Endothelial cell of umbilical vein (primary cell): ENCODE measurements around the gene INTS2. TPM values are rescaled to one million over a fixed set of nuclear protein-coding genes. Genes with fewer than 3 reads are reported as not detected.

ENCODE experiments used
- BruUV-seq: library from RNA; stranded (reverse); fragments of 400-500 nt; replicated peaks from 2 replicates; lab custom pipeline; 2021; lab: Mats Ljungman, UMichigan
- CTCF ChIA-PET: fragments of 300-600, 350-600 bp; sonication (Branson Sonifier 250); formaldehyde crosslinking; loops from one replicate; lab custom pipeline; 2021; ENCODE audit warnings: antibody characterized with exemption, inconsistent platforms; lab: Charles Lee
- POLR2A ChIA-PET: fragments of 300-600, 350-600 bp; sonication (Branson Sonifier 250); formaldehyde crosslinking; loops from one replicate; lab custom pipeline; 2021; ENCODE audit warnings: antibody characterized with exemption, inconsistent platforms; lab: Charles Lee
- DNase-seq: peaks from one replicate; pipeline ENCODE4 v3.0.0-alpha.2; 2011; ENCODE audit warnings: low read depth, low spot score
- FAIRE-seq: peaks from 2 replicates; lab custom pipeline; 2011; peaks lifted over from hg19 to GRCh38; lab: Jason Lieb, UNC
- H2AFZ ChIP-seq: 2 replicates; pipeline ENCODE4 v1.6.0; 2012; ENCODE audit warnings: low read depth, low read length, control low read depth, inconsistent platforms
- H3K27ac ChIP-seq: 2 replicates; pipeline ENCODE4 v1.5.1; 2011; ENCODE audit warnings: low read depth, mild to moderate bottlenecking, control low read depth, low read length, moderate library complexity; ENCODE audit not compliant: insufficient read depth
- H3K27me3 ChIP-seq, 2 experiments: 2 replicates each; pipeline versions ENCODE4 v1.6.0 to v1.6.1; 2011; ENCODE audit warnings: low read length in 2 of 2, mixed read lengths in 1 of 2; ENCODE audit not compliant: control insufficient read depth in 2 of 2, insufficient read depth in 2 of 2
- H3K36me3 ChIP-seq, 2 experiments: 2 replicates in 1 of 2; 3 replicates in 1 of 2; pipeline ENCODE4 v1.5.1; 2011; ENCODE audit warnings: low read length in 2 of 2, mild to moderate bottlenecking in 1 of 2, moderate library complexity in 1 of 2; ENCODE audit not compliant: control insufficient read depth in 2 of 2, insufficient read depth in 2 of 2; ENCODE audit errors: extremely low read depth in 1 of 2
- H3K4me1 ChIP-seq: 3 replicates; pipeline ENCODE4 v1.5.1; 2011; ENCODE audit warnings: mild to moderate bottlenecking, low read length; ENCODE audit not compliant: control insufficient read depth, insufficient read depth; ENCODE audit errors: extremely low read depth
- H3K4me2 ChIP-seq: 2 replicates; pipeline ENCODE4 v1.6.1; 2011; ENCODE audit warnings: low read length, control low read depth, mixed read lengths; ENCODE audit not compliant: insufficient read depth
- H3K4me3 ChIP-seq, 3 experiments: fragments of 200-600 bp in 1 of 3; sonication (generic), shearing (Covaris generic) in 1 of 3; replicated peaks in 1 of 3; 2 replicates each; pipeline ENCODE4 v1.5.1; 2011 to 2016; ENCODE audit warnings: control low read depth in 3 of 3, low read length in 3 of 3, mild to moderate bottlenecking in 2 of 3, inconsistent platforms in 1 of 3, low read depth in 1 of 3, moderate library complexity in 1 of 3; ENCODE audit not compliant: insufficient read depth in 1 of 3
- H3K79me2 ChIP-seq: 2 replicates; pipeline ENCODE4 v1.6.0; 2012; ENCODE audit warnings: low read length, inconsistent platforms; ENCODE audit not compliant: control insufficient read depth, insufficient read depth
- H3K9ac ChIP-seq: replicated peaks from 2 replicates; pipeline ENCODE3; 2011; ENCODE audit warnings: low read length, control low read depth; ENCODE audit not compliant: insufficient read depth; ENCODE audit errors: extremely low read depth
- H3K9me1 ChIP-seq: replicated peaks from 3 replicates; pipeline ENCODE4 v1.6.0; 2011; ENCODE audit warnings: mild to moderate bottlenecking, low read length; ENCODE audit not compliant: control insufficient read depth, insufficient read depth; ENCODE audit errors: extremely low read depth
- H3K9me3 ChIP-seq: replicated peaks from 2 replicates; pipeline ENCODE4 v1.5.1; 2012; ENCODE audit warnings: low read length, inconsistent platforms; ENCODE audit not compliant: control insufficient read depth, insufficient read depth
- H4K20me1 ChIP-seq: replicated peaks from 2 replicates; pipeline ENCODE3; 2011; ENCODE audit warnings: mild to moderate bottlenecking, low read length; ENCODE audit not compliant: control insufficient read depth, insufficient read depth; ENCODE audit errors: extremely low read depth
- EZH2 ChIP-seq: IDR thresholded peaks from 2 replicates; pipeline ENCODE4 v1.6.1; 2012; ENCODE audit warnings: borderline replicate concordance, low read depth, mild to moderate bottlenecking, moderate library complexity, low read length, inconsistent platforms; ENCODE audit not compliant: severe bottlenecking
- FOS ChIP-seq: IDR thresholded peaks from 2 replicates; pipeline ENCODE4 v1.6.1; 2011; ENCODE audit warnings: mild to moderate bottlenecking, low read length, moderate library complexity, borderline replicate concordance; ENCODE audit not compliant: insufficient read depth
- GATA2 ChIP-seq: IDR thresholded peaks from 2 replicates; pipeline ENCODE4 v1.7.0; 2011; ENCODE audit warnings: low read depth, mild to moderate bottlenecking, moderate library complexity, mixed read lengths, low read length; ENCODE audit not compliant: insufficient read length, insufficient read depth
- JUN ChIP-seq: IDR thresholded peaks from 2 replicates; pipeline ENCODE4 v1.6.1; 2011; ENCODE audit warnings: borderline replicate concordance, low read depth; ENCODE audit not compliant: insufficient read length, insufficient read depth
- MYC ChIP-seq: IDR thresholded peaks from one replicate; pipeline ENCODE4 v1.6.1; 2011; ENCODE audit warnings: mild to moderate bottlenecking, low read depth, low read length
- POLR2A ChIP-seq: IDR thresholded peaks from 2 replicates; pipeline ENCODE4 v1.6.1; 2012; ENCODE audit warnings: low read depth, mild to moderate bottlenecking, control low read depth, low read length
- POLR2AphosphoS5 ChIP-seq: IDR thresholded peaks from 2 replicates; pipeline ENCODE4 v1.6.1; 2012; ENCODE audit warnings: low read depth, mild to moderate bottlenecking, control low read depth, low read length, moderate library complexity; ENCODE audit not compliant: insufficient read depth
- dilution Hi-C: fragments of 300-500 bp; cut with MboI; formaldehyde crosslinking; loops from one replicate; pipeline ENCODE4 v1.15.0; 2019; ENCODE audit warnings: low sequenced_read_pairs; ENCODE audit not compliant: extremely low pct_ligation_motif_present
- intact Hi-C: fragments of 100-400 bp; cut with micrococcal nuclease; formaldehyde crosslinking; loops from one replicate; pipeline ENCODE4 v1.10.0; 2022
- polyA plus RNA-seq, 4 experiments: library from polyadenylated mRNA; depleted of rRNA in 3 of 4; stranded (reverse) in 3 of 4; unstranded in 1 of 4; fragments of >200 nt; gene quantifications; 2 replicates each; pipeline versions ENCODE4 v1.2.1 to v1.2.3, GENCODE V29; 2011 to 2012; ENCODE audit warnings: missing spikeins in 1 of 4
- total RNA-seq: library from RNA; stranded (reverse); gene quantifications from 2 replicates; pipeline ENCODE4 v1.2.3, GENCODE V29; 2021
- TF ChIP-seq, protein P1 (sequence below), 2 donors: IDR thresholded peaks; 1 replicate in 1 of 2; 2 replicates in 1 of 2; pipeline ENCODE4 v1.5.1; 2011; ENCODE audit warnings: low read length in 2 of 2, mild to moderate bottlenecking in 2 of 2, moderate library complexity in 2 of 2, control low read depth in 1 of 2, inconsistent platforms in 1 of 2, low read depth in 1 of 2; ENCODE audit not compliant: insufficient read depth in 1 of 2; ENCODE audit errors: extremely low read depth in 1 of 2
- TF ChIP-seq, protein P2 (sequence below): IDR thresholded peaks from 2 replicates; pipeline ENCODE4 v1.6.1; 2011; ENCODE audit not compliant: insufficient read depth, insufficient read length

The INTS2 gene
- total and polyA plus RNA-seq, 2 donors (not counting 3 experiments of a cell fraction or from before 2014, with no cell fraction given), result 6.2 to 13.4 TPM

GRCh38 chr17:61842899-61843298 is 84.9 kb downstream of the INTS2 start:
- Histone ChIP-seq H3K27ac (no peak overlapping the region), H3K27me3 (no peaks in the 10 kb centered on the region), H3K9me3 (no peaks in the 10 kb centered on the region), H2AFZ (no peak overlapping the region), H4K20me1 (no peaks in the 10 kb centered on the region), H3K79me2 (no peaks in the 10 kb centered on the region), H3K9ac (no peak overlapping the region), H3K4me2 (no peak overlapping the region), H3K4me1 (no peaks in the 10 kb centered on the region), H3K36me3 (peaks cover 0 to 3% of the 10 kb centered on the region in 2 experiments), H3K9me1 (no peaks in the 10 kb centered on the region), H3K4me3 (no peak overlapping the region)
- FAIRE-seq (no peak), DNase-seq (no peak)
- TF ChIP-seq POLR2A (no peak), MYC (no peak), POLR2AphosphoS5 (no peak), GATA2 (no peak), FOS (no peak), EZH2 (no peak), JUN (no peak)
- TF ChIP-seq, protein P1, sequence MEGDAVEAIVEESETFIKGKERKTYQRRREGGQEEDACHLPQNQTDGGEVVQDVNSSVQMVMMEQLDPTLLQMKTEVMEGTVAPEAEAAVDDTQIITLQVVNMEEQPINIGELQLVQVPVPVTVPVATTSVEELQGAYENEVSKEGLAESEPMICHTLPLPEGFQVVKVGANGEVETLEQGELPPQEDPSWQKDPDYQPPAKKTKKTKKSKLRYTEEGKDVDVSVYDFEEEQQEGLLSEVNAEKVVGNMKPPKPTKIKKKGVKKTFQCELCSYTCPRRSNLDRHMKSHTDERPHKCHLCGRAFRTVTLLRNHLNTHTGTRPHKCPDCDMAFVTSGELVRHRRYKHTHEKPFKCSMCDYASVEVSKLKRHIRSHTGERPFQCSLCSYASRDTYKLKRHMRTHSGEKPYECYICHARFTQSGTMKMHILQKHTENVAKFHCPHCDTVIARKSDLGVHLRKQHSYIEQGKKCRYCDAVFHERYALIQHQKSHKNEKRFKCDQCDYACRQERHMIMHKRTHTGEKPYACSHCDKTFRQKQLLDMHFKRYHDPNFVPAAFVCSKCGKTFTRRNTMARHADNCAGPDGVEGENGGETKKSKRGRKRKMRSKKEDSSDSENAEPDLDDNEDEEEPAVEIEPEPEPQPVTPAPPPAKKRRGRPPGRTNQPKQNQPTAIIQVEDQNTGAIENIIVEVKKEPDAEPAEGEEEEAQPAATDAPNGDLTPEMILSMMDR (IDR thresholded peaks at IDR 0.05; ENCODE audit: extremely low read depth in 1 of 2, insufficient read depth in 1 of 2, low read depth in 1 of 2, low read length in 2 of 2), result no peak
- TF ChIP-seq, protein P2, sequence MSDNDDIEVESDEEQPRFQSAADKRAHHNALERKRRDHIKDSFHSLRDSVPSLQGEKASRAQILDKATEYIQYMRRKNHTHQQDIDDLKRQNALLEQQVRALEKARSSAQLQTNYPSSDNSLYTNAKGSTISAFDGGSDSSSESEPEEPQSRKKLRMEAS, result no peak
- intact Hi-C loops, result no loop called here
- ChIA-PET CTCF (interaction anchor here (0.8 to 1.5 kb wide), 2 partner anchors 10 to 20 kb away, joined by 3 to 4 read pairs; partner anchors contain the start of gene BRIP1), POLR2A (no interaction called here)
- dilution Hi-C loops, result no loop called here
- no TSS peak for BruUV-seq
